ENCODE results near the gene MRPL43. TPM values are rescaled to one million over a fixed set of nuclear protein-coding genes. Genes with fewer than 3 reads are reported as not detected.

The MRPL43 gene
- total and polyA plus RNA-seq, 9 donors, result 56.6 to 126 (median 83.3) TPM

GRCh38 chr10:100939763-100940344 is 47.4 kb downstream of the MRPL43 start:
- no peaks in the 10 kb centered on the region for H3K9me3 ChIP-seq
- intact Hi-C loops (cut with DNase I), result no loop called here
- no peak overlapping the region for H3K27ac ChIP-seq
- no peak for DNase-seq
- H3K4me1 ChIP-seq (ENCODE audit: insufficient read depth), result no peaks in the 10 kb centered on the region
- TF ChIP-seq CTCF (IDR thresholded peaks at IDR 0.05) (no peak), POLR2A (IDR thresholded peaks at IDR 0.05) (no peak), EP300 (IDR thresholded peaks at IDR 0.05) (no peak)
- no peak overlapping the region for H3K4me3 ChIP-seq
- H3K36me3 ChIP-seq, result no peaks in the 10 kb centered on the region
- H3K27me3 ChIP-seq, result no peaks in the 10 kb centered on the region

MicroRNAs encoded within 50 kb of the gene (microRNA counts, 767-probe panel; counts per million panel counts)
- microRNA hsa-miR-608, result 530 counts per million, percentile 78 among the panel's probes with 10 or more counts

Small RNA genes lying within 50 kb of the gene (microRNA-seq; reads per million reads assigned to microRNA genes)
- gene MIR608, result 0 reads per million in 3 donors

Small RNA genes lying within 50 kb of the gene (small RNA-seq; reads per million reads assigned to genes)
- not detected for gene MIR608

Other genes starting within 250 kb of the MRPL43 start
- 10 to 100 TPM in 1 of 7 donors, 1 to 10 TPM in 3, under 1 TPM in 1, not detected in 2; 0.92 to 10.8 (median 2.7) TPM for gene PAX2, start 241.9 kb downstream of the MRPL43 start, total RNA-seq
- under 1 TPM in 1 of 2 donors, not detected in 1; 0.04 TPM for gene PAX2, start 241.9 kb downstream of the MRPL43 start, polyA plus RNA-seq
- 10 to 100 TPM; 27.0 to 81.9 (median 42.1) TPM for gene SLF2, start 74.5 kb downstream of the MRPL43 start, total RNA-seq
- gene SLF2, start 74.5 kb downstream of the MRPL43 start, polyA plus RNA-seq, result 10 to 100 TPM; 19.6 to 20.5 TPM
- 10 to 100 TPM in 5 of 7 donors, 1 to 10 TPM in 2; 5.9 to 24.9 (median 13.1) TPM for gene SEMA4G, start 18.0 kb downstream of the MRPL43 start, total RNA-seq
- gene SEMA4G, start 18.0 kb downstream of the MRPL43 start, polyA plus RNA-seq, result 10 to 100 TPM in 1 of 2 donors, 1 to 10 TPM in 1; 9.1 to 25.5 TPM
- 10 to 100 TPM in 4 of 7 donors, 1 to 10 TPM in 3; 2.4 to 13.9 (median 10.7) TPM for gene TWNK, start within 50 bp of the MRPL43 start, total RNA-seq
- gene TWNK, start within 50 bp of the MRPL43 start, polyA plus RNA-seq, result 10 to 100 TPM in 1 of 2 donors, 1 to 10 TPM in 1; 5.3 to 12.5 TPM
- gene LZTS2, start 12.3 kb upstream of the MRPL43 start, total RNA-seq, result 100 to 1,000 TPM in 2 of 7 donors, 10 to 100 TPM in 5; 60.6 to 121 (median 77.4) TPM
- 10 to 100 TPM in 1 of 2 donors, 1 to 10 TPM in 1; 9.4 to 93.9 TPM for gene LZTS2, start 12.3 kb upstream of the MRPL43 start, polyA plus RNA-seq
- 1 to 10 TPM in 2 of 7 donors, under 1 TPM in 5; 0.56 to 1.2 (median 0.74) TPM for gene PDZD7, start 43.6 kb upstream of the MRPL43 start, total RNA-seq
- gene PDZD7, start 43.6 kb upstream of the MRPL43 start, polyA plus RNA-seq, result under 1 TPM; 0.07 to 0.44 TPM
- gene SFXN3, start 43.7 kb upstream of the MRPL43 start, total RNA-seq, result 10 to 100 TPM; 20.2 to 47.0 (median 28.6) TPM
- 10 to 100 TPM; 26.5 to 51.5 TPM for gene SFXN3, start 43.7 kb upstream of the MRPL43 start, polyA plus RNA-seq
- 1 to 10 TPM in 2 of 7 donors, under 1 TPM in 3, not detected in 2; 0.57 to 1.4 (median 0.94) TPM for gene KAZALD1, start 74.5 kb upstream of the MRPL43 start, total RNA-seq
- 1 to 10 TPM in 1 of 2 donors, under 1 TPM in 1; 0.46 to 1.9 TPM for gene KAZALD1, start 74.5 kb upstream of the MRPL43 start, polyA plus RNA-seq
- not detected for gene TLX1, start 143.8 kb upstream of the MRPL43 start, total RNA-seq
- not detected for gene TLX1, start 143.8 kb upstream of the MRPL43 start, polyA plus RNA-seq
- gene LBX1, start 242.0 kb upstream of the MRPL43 start, total RNA-seq, result not detected
- not detected for gene LBX1, start 242.0 kb upstream of the MRPL43 start, polyA plus RNA-seq

All from ovary (tissue), 9 donors.